ENCODE results near the gene ZNF335.

DNA sequence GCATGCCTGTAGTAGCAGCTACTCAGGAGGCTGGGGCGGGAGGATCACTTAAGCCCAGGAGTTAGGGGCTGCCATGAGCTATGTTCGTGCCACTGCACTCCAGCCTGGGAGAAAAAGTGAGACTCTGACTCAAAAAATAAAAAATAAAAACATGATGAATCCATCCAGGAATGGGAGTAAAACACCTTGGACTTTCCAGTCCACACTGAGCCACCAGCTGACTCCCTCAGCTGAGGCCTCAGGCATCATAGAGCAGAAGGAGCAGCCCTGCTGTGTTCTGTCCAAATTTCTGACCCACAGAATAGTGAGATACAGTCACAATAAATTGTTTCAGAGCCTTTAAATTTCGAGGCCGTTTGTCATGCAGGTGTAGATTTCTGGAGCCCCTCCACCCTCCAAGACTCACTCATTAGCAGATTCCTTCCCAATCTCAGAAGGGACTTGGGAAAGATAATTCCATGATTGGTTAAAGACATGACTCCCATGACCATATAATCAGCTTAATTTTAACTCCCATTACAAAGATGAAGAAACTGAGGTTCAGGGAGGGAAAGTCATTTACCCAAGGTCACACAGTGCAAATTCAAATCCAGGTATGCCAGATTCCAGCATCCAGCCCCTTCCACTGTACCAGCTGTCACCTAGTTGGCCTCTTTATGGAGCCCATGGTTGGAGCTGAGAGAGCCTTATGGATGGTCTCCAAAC is 27.7 kb upstream of the ZNF335 start:
- TF ChIP-seq, protein P1, sequence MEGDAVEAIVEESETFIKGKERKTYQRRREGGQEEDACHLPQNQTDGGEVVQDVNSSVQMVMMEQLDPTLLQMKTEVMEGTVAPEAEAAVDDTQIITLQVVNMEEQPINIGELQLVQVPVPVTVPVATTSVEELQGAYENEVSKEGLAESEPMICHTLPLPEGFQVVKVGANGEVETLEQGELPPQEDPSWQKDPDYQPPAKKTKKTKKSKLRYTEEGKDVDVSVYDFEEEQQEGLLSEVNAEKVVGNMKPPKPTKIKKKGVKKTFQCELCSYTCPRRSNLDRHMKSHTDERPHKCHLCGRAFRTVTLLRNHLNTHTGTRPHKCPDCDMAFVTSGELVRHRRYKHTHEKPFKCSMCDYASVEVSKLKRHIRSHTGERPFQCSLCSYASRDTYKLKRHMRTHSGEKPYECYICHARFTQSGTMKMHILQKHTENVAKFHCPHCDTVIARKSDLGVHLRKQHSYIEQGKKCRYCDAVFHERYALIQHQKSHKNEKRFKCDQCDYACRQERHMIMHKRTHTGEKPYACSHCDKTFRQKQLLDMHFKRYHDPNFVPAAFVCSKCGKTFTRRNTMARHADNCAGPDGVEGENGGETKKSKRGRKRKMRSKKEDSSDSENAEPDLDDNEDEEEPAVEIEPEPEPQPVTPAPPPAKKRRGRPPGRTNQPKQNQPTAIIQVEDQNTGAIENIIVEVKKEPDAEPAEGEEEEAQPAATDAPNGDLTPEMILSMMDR (conservative IDR thresholded peaks at IDR 0.05), result no peak
- no peak for TF ChIP-seq ZFX (IDR thresholded peaks at IDR 0.05)
